Transverse colon (tissue), 4 donors: Measurements from ENCODE around the gene WNT9A. TPM values are rescaled to one million over a fixed set of nuclear protein-coding genes. Genes with fewer than 3 reads are reported as not detected.

Experiments used
- DNase-seq: peaks from one replicate; pipeline ENCODE4 v3.0.0-alpha.2; 2019
- H3K27ac ChIP-seq, 4 donors: fragments of 200-600 bp; sonication (generic); 2 replicates each; pipeline ENCODE4 v1.5.1; 2016 to 2018; ENCODE audit warnings: inconsistent platforms in 4 of 4
- H3K27me3 ChIP-seq: fragments of 200-600 bp; sonication (generic); 2 replicates; pipeline ENCODE4 v1.5.1; 2017; ENCODE audit warnings: inconsistent platforms
- H3K36me3 ChIP-seq, 4 donors: fragments of 200-600 bp; sonication (generic); 2 replicates each; pipeline ENCODE4 v1.5.1; 2017 to 2019; ENCODE audit warnings: inconsistent platforms in 4 of 4
- H3K4me1 ChIP-seq, 4 donors: fragments of 200-600 bp; sonication (generic); 2 replicates each; pipeline ENCODE4 v1.5.1; 2017 to 2020; ENCODE audit warnings: inconsistent platforms in 4 of 4
- H3K4me3 ChIP-seq, 4 donors: fragments of 200-600 bp; sonication (generic); 1 replicate in 1 of 4; 2 replicates in 3 of 4; pipeline versions ENCODE4 v1.5.1 to v1.6.1; 2017 to 2019; ENCODE audit warnings: inconsistent platforms in 4 of 4
- H3K9me3 ChIP-seq, 2 donors: fragments of 200-600 bp; sonication (generic); 2 replicates each; pipeline ENCODE4 v1.5.1; 2017 to 2019; ENCODE audit warnings: inconsistent platforms in 2 of 2
- CTCF ChIP-seq, 5 experiments: fragments of 200-600 bp in 3 of 5; fragments of 450-650 bp in 2 of 5; sonication (generic) in 3 of 5; IDR thresholded peaks; 1 replicate in 2 of 5; 2 replicates in 3 of 5; pipeline ENCODE4 v1.5.1; 2016 to 2017; ENCODE audit warnings: antibody characterized with exemption in 5 of 5, inconsistent platforms in 3 of 5, mild to moderate bottlenecking in 2 of 5, moderate library complexity in 1 of 5
- EP300 ChIP-seq: sonication (generic); formaldehyde crosslinking; IDR thresholded peaks from one replicate; pipeline ENCODE4 v1.6.1; 2017; ENCODE audit warnings: antibody characterized with exemption, low read depth
- POLR2A ChIP-seq: fragments of 450-650 bp; IDR thresholded peaks from one replicate; pipeline ENCODE4 v1.6.1; 2016; ENCODE audit warnings: antibody characterized with exemption, mild to moderate bottlenecking, moderate library complexity
- POLR2AphosphoS5 ChIP-seq, 3 donors: sonication (generic); formaldehyde crosslinking; IDR thresholded peaks; one replicate each; pipeline ENCODE4 v1.6.1; 2016; ENCODE audit warnings: antibody characterized with exemption in 3 of 3
- WGBS, 2 donors: methylation state at CpG; one replicate each; pipeline ENCODE4 v1.1.5; 2018; ENCODE audit warnings: low coverage in 1 of 2; 5-methylcytosine and 5-hydroxymethylcytosine counted together
- in situ Hi-C, 4 donors: fragments of 200-750 bp; cut with MboI; loops; one replicate each; pipeline versions ENCODE4 v1.15.0 to v1.15.1; 2017; ENCODE audit warnings: low sequenced_read_pairs in 3 of 4, low pct_ligation_motif_present in 1 of 4, low pct_unique_long_range_greater_than_20kb in 1 of 4
- intact Hi-C: fragments of 100-400 bp; cut with DNase I; formaldehyde crosslinking; loops from one replicate; pipeline ENCODE4 v1.15.1; 2023; ENCODE audit warnings: low total_unique reads
- total RNA-seq, 4 donors: library from RNA; depleted of rRNA; stranded (reverse); fragments of >200 nt; gene quantifications; one replicate each; pipeline ENCODE4 v1.1.0, GENCODE V29; 2016

Gene WNT9A
- total RNA-seq, 4 donors from 2014 or later = 1.2 to 4.0 (median 1.8) TPM

GRCh38 chr1:227914801-227915563, 32.8 kb downstream of the WNT9A start:
- no peak for DNase-seq
- in situ Hi-C loops = no loop called here
- H3K9me3 ChIP-seq = no peaks in the 10 kb centered on the region
- TF ChIP-seq POLR2A (no peak), CTCF (IDR thresholded peaks at IDR 0.05) (no peak), EP300 (no peak), POLR2AphosphoS5 (IDR thresholded peaks at IDR 0.05) (no peak)
- no peak overlapping the region for H3K4me3 ChIP-seq
- no peaks in the 10 kb centered on the region for H3K27me3 ChIP-seq
- WGBS, 2 donors = 62% methylated on average over 7 of the region's 7 CpGs; no CpG with 5 or more reads in 1 of the 2 donors
- H3K36me3 ChIP-seq = no peaks in the 10 kb centered on the region
- H3K4me1 ChIP-seq = peaks cover 0 to 9% (median 4%) of the 10 kb centered on the region in 4 donors
- no peak overlapping the region for H3K27ac ChIP-seq
- intact Hi-C loops = no loop called here

- Histone ChIP-seq H3K9me3 (no peaks in the 10 kb centered on the region), H3K27ac (no peak overlapping the region), H3K4me1 (peaks cover 0 to 10% (median 5%) of the 10 kb centered on the region in 4 donors), H3K36me3 (no peaks in the 10 kb centered on the region), H3K27me3 (no peaks in the 10 kb centered on the region), H3K4me3 (no peak overlapping the region)
- in situ Hi-C loops = no loop called here
- TF ChIP-seq EP300 (no peak), POLR2A (no peak), POLR2AphosphoS5 (IDR thresholded peaks at IDR 0.05) (no peak), CTCF (IDR thresholded peaks at IDR 0.05) (no peak)
- WGBS, 2 donors = 60 to 73% methylated on average over 1 to 17 of the region's 17 CpGs
- intact Hi-C loops = no loop called here
- DNase-seq = no peak
Observed at GRCh38 chr1:227913764-227914721, 33.7 kb downstream of the WNT9A start.

GRCh38 chr1:227913396-227913763, 34.4 kb downstream of the WNT9A start:
- Histone ChIP-seq H3K4me1 (peaks cover 0 to 10% (median 5%) of the 10 kb centered on the region in 4 donors), H3K27ac (no peak overlapping the region), H3K4me3 (no peak overlapping the region), H3K27me3 (no peaks in the 10 kb centered on the region), H3K9me3 (no peaks in the 10 kb centered on the region), H3K36me3 (no peaks in the 10 kb centered on the region)
- DNase-seq = no peak
- intact Hi-C loops = no loop called here
- WGBS, 2 donors = 60% methylated on average over 5 of the region's 5 CpGs; no CpG with 5 or more reads in 1 of the 2 donors
- TF ChIP-seq EP300 (no peak), POLR2AphosphoS5 (IDR thresholded peaks at IDR 0.05) (no peak), POLR2A (no peak), CTCF (IDR thresholded peaks at IDR 0.05) (no peak)
- in situ Hi-C loops = no loop called here

- in situ Hi-C loops (no loop called here), intact Hi-C loops (no loop called here)
- DNase-seq = no peak
- Histone ChIP-seq H3K27me3 (no peaks in the 10 kb centered on the region), H3K9me3 (no peaks in the 10 kb centered on the region), H3K36me3 (no peaks in the 10 kb centered on the region), H3K27ac (no peak overlapping the region), H3K4me3 (no peak overlapping the region), H3K4me1 (peaks cover 0 to 10% (median 5%) of the 10 kb centered on the region in 4 donors)
- no peak for TF ChIP-seq POLR2A
- WGBS, 2 donors = 62 to 64% methylated on average over 8 to 14 of the region's 14 CpGs
Observed at GRCh38 chr1:227912866-227913265, 34.9 kb downstream of the WNT9A start.
